ENCODE data around the gene POTEJ.
"Not testable (repeated sequence)": the region's sequence is repeated elsewhere in the genome, so short reads cannot be mapped to it uniquely, and the experiment has no call there.

Gene POTEJ

GRCh38 chr2:130599393-130599792 lies 11.8 kb upstream of the POTEJ start, which contains the start of gene CFC1:
Gene CFC1, minus strand, starts transcription at chr2:130599575. Its CDS starts 288 bp downstream, at chr2:130599287.
- H3K4me3 ChIP-seq (ENCODE audit: low read depth, low read length); DNase-seq (ENCODE audit: low read depth): not testable (repeated sequence)

- not testable (repeated sequence) for H3K4me3 ChIP-seq (ENCODE audit: low read depth, low read length); DNase-seq (ENCODE audit: low read depth)
These were observed 11.3 kb upstream of the POTEJ start for GRCh38 chr2:130599926-130600325.

- not testable (repeated sequence) for DNase-seq (ENCODE audit: low read depth); H3K4me3 ChIP-seq (ENCODE audit: low read depth, low read length)
These were observed 9.5 kb upstream of the POTEJ start for GRCh38 chr2:130601648-130602302.

- DNase-seq (ENCODE audit: low read depth) = not testable (repeated sequence)
These were observed 2.8 kb upstream of the POTEJ start for GRCh38 chr2:130608276-130609001.

DNA sequence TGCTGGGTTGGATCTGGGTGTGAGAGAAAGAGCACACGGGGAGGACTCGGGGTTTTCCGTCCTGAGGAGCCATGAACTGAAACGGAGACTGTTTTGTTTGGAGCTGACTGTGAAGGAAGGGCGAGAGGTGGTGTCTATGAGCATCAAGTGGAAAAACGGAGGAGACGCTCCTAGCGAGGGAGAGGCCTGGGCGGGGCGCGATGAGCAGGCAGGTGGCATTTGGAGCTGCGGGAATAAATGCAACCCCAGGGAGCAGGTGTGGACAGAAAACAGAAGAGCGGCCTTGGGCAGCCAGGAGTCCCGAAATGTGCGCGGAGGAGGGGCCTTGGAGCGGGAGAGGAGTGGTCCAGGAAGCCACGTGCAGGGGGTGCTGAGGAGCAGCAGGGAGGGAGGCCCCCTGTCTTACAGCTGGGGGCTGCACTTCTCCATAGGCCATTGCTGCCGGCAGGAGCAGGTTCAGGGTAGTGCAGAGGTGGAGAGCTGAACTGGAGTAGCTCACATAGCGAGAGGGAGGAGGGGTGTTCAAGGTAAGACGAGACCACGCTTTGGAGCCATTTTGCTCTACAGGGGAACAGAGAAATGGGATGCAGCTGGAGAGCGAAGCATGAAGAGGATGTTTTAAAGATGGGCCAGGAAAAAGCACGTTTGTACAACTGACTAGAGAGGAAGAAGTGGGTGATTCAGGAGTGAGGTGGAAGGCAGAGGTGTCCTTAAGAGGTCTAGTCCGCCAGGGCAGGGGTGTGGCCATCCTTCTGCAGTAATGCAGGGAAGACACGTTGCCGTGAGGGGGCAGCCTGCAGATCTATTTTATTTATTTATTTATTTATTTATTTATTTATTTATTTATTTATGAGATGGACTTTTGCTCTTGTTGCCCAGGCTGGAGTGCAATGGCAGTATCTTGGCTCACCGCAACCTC lies 2.0 kb upstream of the POTEJ start:
- H3K4me3 ChIP-seq (ENCODE audit: low read depth, low read length); DNase-seq (ENCODE audit: low read depth): not testable (repeated sequence)

More at GRCh38 chr2:130608276-130609001, 2.8 kb upstream of the POTEJ start:
- H3K4me3 ChIP-seq (ENCODE audit: low read depth, low read length) = not testable (repeated sequence)

- not testable (repeated sequence) for DNase-seq (ENCODE audit: low read depth); H3K4me3 ChIP-seq (ENCODE audit: low read depth, low read length)
These were observed 754 bp upstream of the POTEJ start for GRCh38 chr2:130610486-130610885.

GRCh38 chr2:130628784-130629475 lies 17.7 kb downstream of the POTEJ start:
- not testable (repeated sequence) for H3K4me3 ChIP-seq (ENCODE audit: low read depth, low read length); DNase-seq (ENCODE audit: low read depth)

GRCh38 chr2:130638973-130639372 lies 27.7 kb downstream of the POTEJ start:
- DNase-seq (ENCODE audit: low read depth); H3K4me3 ChIP-seq (ENCODE audit: low read depth, low read length): not testable (repeated sequence)

GRCh38 chr2:130641688-130642087 lies 30.4 kb downstream of the POTEJ start:
- H3K4me3 ChIP-seq (ENCODE audit: low read depth, low read length); DNase-seq (ENCODE audit: low read depth): not testable (repeated sequence)

DNA sequence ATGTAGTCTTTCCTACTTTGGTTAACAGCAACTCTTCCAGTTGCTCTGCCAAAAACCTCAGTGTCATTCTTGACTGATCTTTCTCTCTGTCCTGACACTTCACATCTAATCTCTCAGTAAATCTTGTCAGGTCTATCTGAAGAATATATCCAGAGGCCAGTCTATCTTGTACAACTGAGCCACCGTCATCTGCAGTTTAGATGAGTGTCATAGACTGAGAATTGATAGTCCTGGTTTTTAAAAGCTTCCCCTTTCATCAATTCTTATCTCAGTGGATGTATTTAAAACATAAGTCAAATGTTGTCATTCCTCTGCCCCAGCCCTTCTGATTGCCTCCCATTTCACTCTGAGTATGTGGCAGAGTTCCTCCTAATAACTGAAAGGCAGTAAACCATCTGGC lies 38.0 kb downstream of the POTEJ start:
- H3K4me3 ChIP-seq (ENCODE audit: low read depth, low read length); DNase-seq (ENCODE audit: low read depth): not testable (repeated sequence)

GRCh38 chr2:130664506-130664905 lies 53.3 kb downstream of the POTEJ start:
- not testable (repeated sequence) for DNase-seq (ENCODE audit: low read depth); H3K4me3 ChIP-seq (ENCODE audit: low read depth, low read length)

GRCh38 chr2:130665596-130665995 lies 54.4 kb downstream of the POTEJ start:
- DNase-seq (ENCODE audit: low read depth); H3K4me3 ChIP-seq (ENCODE audit: low read depth, low read length): not testable (repeated sequence)

DNA sequence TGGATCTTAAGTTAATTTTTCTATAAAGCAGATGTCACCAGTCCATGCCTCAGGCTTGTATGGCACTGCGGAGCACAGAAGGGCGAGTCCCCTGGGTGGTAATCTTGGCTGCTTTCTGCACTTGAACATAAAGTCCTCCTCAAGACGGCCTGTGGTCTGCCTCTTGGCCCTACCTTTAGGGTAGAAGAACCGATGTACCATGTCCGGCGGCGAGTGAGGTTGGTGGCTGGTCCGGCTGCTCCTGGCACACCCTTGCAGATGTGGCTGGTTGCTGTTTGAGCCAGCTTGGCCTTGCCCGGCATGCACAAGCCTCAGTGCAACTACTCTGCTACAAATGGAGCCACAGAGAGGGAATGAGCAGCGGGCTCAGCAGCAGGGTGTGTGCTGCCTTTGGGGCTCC lies 56.3 kb downstream of the POTEJ start:
- H3K4me3 ChIP-seq (ENCODE audit: low read depth, low read length); DNase-seq (ENCODE audit: low read depth): not testable (repeated sequence)

DNA sequence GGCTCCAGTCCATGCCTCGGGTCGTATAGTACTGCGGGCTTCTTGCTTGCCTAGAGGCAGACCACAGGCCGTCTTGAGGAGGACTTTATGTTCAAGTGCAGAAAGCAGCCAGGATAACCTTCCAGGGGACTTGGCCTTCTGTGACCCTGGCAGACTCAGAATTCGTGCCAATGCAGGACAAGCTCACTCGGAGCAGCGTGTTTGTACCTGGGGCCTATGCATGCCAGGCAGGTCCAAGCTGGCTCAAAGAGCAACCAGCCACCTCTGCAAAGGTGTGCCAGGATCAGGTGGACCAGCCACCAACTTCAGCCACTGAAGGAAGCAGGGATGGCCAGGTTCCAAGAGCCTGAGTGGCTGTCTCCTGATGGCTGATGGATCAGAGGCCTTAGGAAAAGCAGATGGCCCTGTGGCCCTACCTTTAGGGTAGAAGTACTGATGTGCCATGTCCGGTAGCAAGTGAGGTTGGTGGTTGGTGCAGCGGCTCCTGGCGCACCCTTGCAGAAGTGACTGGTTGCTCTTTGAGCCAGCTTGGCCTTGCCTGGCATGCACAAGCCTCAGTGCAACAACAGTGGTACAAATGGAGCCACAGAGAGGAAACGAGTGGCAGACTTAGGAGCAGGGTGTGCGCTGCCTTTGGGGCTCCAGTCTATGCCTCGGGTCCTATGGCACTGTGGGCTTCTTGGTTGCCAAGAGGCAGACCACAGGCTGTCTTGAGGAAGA lies 58.9 kb downstream of the POTEJ start:
- DNase-seq (ENCODE audit: low read depth); H3K4me3 ChIP-seq (ENCODE audit: low read depth, low read length): not testable (repeated sequence)

- DNase-seq (ENCODE audit: low read depth); H3K4me3 ChIP-seq (ENCODE audit: low read depth, low read length): not testable (repeated sequence)
These were observed 81.0 kb downstream of the POTEJ start for GRCh38 chr2:130692041-130692770.
